CD4-positive, alpha-beta T cell treated with Interleukin-15 for 4 hours (primary cell): ENCODE measurements around the gene IRF1.

ENCODE experiments used
- DNase-seq: peaks from one replicate; pipeline ENCODE4 v3.0.0-alpha.2; 2020; ENCODE audit warnings: low spot score

Gene IRF1

GRCh38 chr5:132460846-132461568 is 29.6 kb downstream of the IRF1 start:
- no peak for DNase-seq

GRCh38 chr5:132459983-132460838 is 30.4 kb downstream of the IRF1 start:
- no peak for DNase-seq

- DNase-seq: no peak
Measured at GRCh38 chr5:132459031-132459982, 31.3 kb downstream of the IRF1 start.

- DNase-seq: no peak
Measured at GRCh38 chr5:132458651-132459030, 31.9 kb downstream of the IRF1 start.

- DNase-seq: no peak
Measured at GRCh38 chr5:132458226-132458560, 32.4 kb downstream of the IRF1 start.

- DNase-seq: peak; percentile 51
Measured at GRCh38 chr5:132457371-132458225, 33.0 kb downstream of the IRF1 start.

GRCh38 chr5:132456987-132457361 is 33.6 kb downstream of the IRF1 start:
- DNase-seq: no peak

GRCh38 chr5:132456296-132456986 is 34.1 kb downstream of the IRF1 start:
- peak; percentile 76 for DNase-seq

GRCh38 chr5:132455614-132456115 is 34.9 kb downstream of the IRF1 start:
- DNase-seq: no peak

GRCh38 chr5:132454361-132454760 is 36.2 kb downstream of the IRF1 start:
- no peak for DNase-seq

- DNase-seq: no peak
Measured at GRCh38 chr5:132451387-132451786, 39.2 kb downstream of the IRF1 start.

GRCh38 chr5:132449060-132449459 is 41.5 kb downstream of the IRF1 start:
- no peak for DNase-seq

GRCh38 chr5:132447196-132447595 is 43.4 kb downstream of the IRF1 start:
- no peak for DNase-seq

- DNase-seq: no peak
Measured at GRCh38 chr5:132446621-132447020, 44.0 kb downstream of the IRF1 start.

GRCh38 chr5:132445930-132446329 is 44.6 kb downstream of the IRF1 start:
- DNase-seq: no peak

- DNase-seq: no peak
Measured at GRCh38 chr5:132445640-132445923, 45.0 kb downstream of the IRF1 start.

GRCh38 chr5:132444841-132445639 is 45.5 kb downstream of the IRF1 start:
- no peak for DNase-seq

- DNase-seq: no peak
Measured at GRCh38 chr5:132444061-132444460, 46.5 kb downstream of the IRF1 start.

- no peak for DNase-seq
Measured at GRCh38 chr5:132439521-132440089, 51.0 kb downstream of the IRF1 start.

GRCh38 chr5:132438917-132439316 is 51.7 kb downstream of the IRF1 start:
- DNase-seq: no peak
